IMR-90 (cell line): ENCODE measurements around the gene CHDH. TPM values are rescaled to one million over a fixed set of nuclear protein-coding genes. Genes with fewer than 3 reads are reported as not detected.

Experiments
- ATAC-seq: fragments of 200-7000 bp; cut with Tn5 transposase; 2 replicates; pipeline ENCODE4 v1.9.1; 2020; ENCODE audit warnings: low read depth, mild to moderate bottlenecking, moderate library complexity
- BruUV-seq: library from RNA; stranded (reverse); fragments of 400-500 nt; replicated peaks from 2 replicates; lab custom pipeline; 2021; lab: Mats Ljungman, UMichigan
- CTCF ChIA-PET: fragments of 300-600 bp; formaldehyde crosslinking; extraction: SDS; loops from one replicate; lab custom pipeline; 2021; ENCODE audit warnings: antibody characterized with exemption; lab: Yijun Ruan, JAX
- POLR2A ChIA-PET: fragments of 300-600 bp; sonication (Branson Sonifier 250); formaldehyde crosslinking; loops from one replicate; lab custom pipeline; 2022; ENCODE audit warnings: antibody characterized with exemption; ENCODE audit not compliant: unreplicated experiment; lab: Charles Lee
- DNase-seq: peaks from one replicate; pipeline ENCODE4 v3.0.0; 2013
- H2AFZ ChIP-seq: replicated peaks from 2 replicates; pipeline ENCODE3; 2013; ENCODE audit warnings: low read length, mild to moderate bottlenecking; ENCODE audit not compliant: poor library complexity
- H2AK5ac ChIP-seq: 2 replicates; pipeline ENCODE4 v1.6.1; 2013; ENCODE audit warnings: low read depth, low read length, inconsistent platforms
- H2AK9ac ChIP-seq: replicated peaks from 2 replicates; pipeline ENCODE3; 2013; ENCODE audit warnings: mild to moderate bottlenecking, low read depth, low read length, moderate library complexity; ENCODE audit not compliant: poor library complexity
- H2BK120ac ChIP-seq: 2 replicates; pipeline ENCODE4 v1.6.1; 2013; ENCODE audit warnings: low read depth, low read length, inconsistent platforms
- H2BK15ac ChIP-seq: 3 replicates; pipeline ENCODE4 v1.6.1; 2013; ENCODE audit warnings: low read depth, low read length, inconsistent platforms
- H2BK20ac ChIP-seq: 2 replicates; pipeline ENCODE4 v1.6.1; 2013; ENCODE audit warnings: low read depth, mild to moderate bottlenecking, inconsistent platforms, low read length, moderate library complexity
- H2BK5ac ChIP-seq: 2 replicates; pipeline ENCODE4 v1.6.1; 2013; ENCODE audit warnings: mild to moderate bottlenecking, low read depth, low read length, inconsistent platforms; ENCODE audit not compliant: poor library complexity, severe bottlenecking
- H3K14ac ChIP-seq: replicated peaks from 2 replicates; pipeline ENCODE4 v1.6.1; 2013; ENCODE audit warnings: low read depth, low read length, inconsistent platforms
- H3K18ac ChIP-seq: 2 replicates; pipeline ENCODE4 v1.6.1; 2013; ENCODE audit warnings: low read depth, low read length, control low read depth
- H3K23ac ChIP-seq: 2 replicates; pipeline ENCODE4 v1.6.1; 2013; ENCODE audit warnings: low read depth, low read length, inconsistent platforms
- H3K27ac ChIP-seq: 2 replicates; pipeline ENCODE4 v1.5.1; 2013; ENCODE audit warnings: mild to moderate bottlenecking, control low read depth, low read length; ENCODE audit not compliant: insufficient read depth
- H3K27me3 ChIP-seq: 2 replicates; pipeline ENCODE4 v1.6.1; 2013; ENCODE audit warnings: low read length; ENCODE audit not compliant: control insufficient read depth, insufficient read depth
- H3K36me3 ChIP-seq: 2 replicates; pipeline ENCODE4 v1.6.1; 2013; ENCODE audit warnings: low read length, mixed read lengths; ENCODE audit not compliant: control insufficient read depth, insufficient read depth
- H3K4ac ChIP-seq: 2 replicates; pipeline ENCODE4 v1.6.1; 2013; ENCODE audit warnings: low read depth, low read length, inconsistent platforms
- H3K4me1 ChIP-seq: 2 replicates; pipeline ENCODE4 v1.6.1; 2013; ENCODE audit warnings: low read length, mixed read lengths; ENCODE audit not compliant: control insufficient read depth, insufficient read depth
- H3K4me2 ChIP-seq: 2 replicates; pipeline ENCODE4 v1.6.1; 2013; ENCODE audit warnings: low read depth, mild to moderate bottlenecking, control low read depth, low read length, moderate library complexity
- H3K4me3 ChIP-seq: 2 replicates; pipeline ENCODE4 v1.5.1; 2013; ENCODE audit warnings: low read depth, mild to moderate bottlenecking, control low read depth, low read length, moderate library complexity; ENCODE audit not compliant: insufficient read depth
- H3K56ac ChIP-seq: 2 replicates; pipeline ENCODE4 v1.6.1; 2013; ENCODE audit warnings: low read length, inconsistent platforms; ENCODE audit not compliant: insufficient read depth; ENCODE audit errors: extremely low read depth
- H3K79me1 ChIP-seq, 2 experiments: 2 replicates each; pipeline ENCODE4 v1.6.1; 2013; ENCODE audit warnings: low read length in 2 of 2, inconsistent platforms in 1 of 2, low read depth in 1 of 2
- H3K9ac ChIP-seq: 2 replicates; pipeline ENCODE4 v1.6.1; 2013; ENCODE audit warnings: low read depth, low read length, control low read depth
- H3K9me1 ChIP-seq: 2 replicates; pipeline ENCODE4 v1.6.1; 2013; ENCODE audit warnings: low read length, inconsistent platforms; ENCODE audit not compliant: insufficient read depth
- H3K9me3 ChIP-seq: 2 replicates; pipeline ENCODE4 v1.6.1; 2013; ENCODE audit warnings: low read length; ENCODE audit not compliant: control insufficient read depth, insufficient read depth
- H4K20me1 ChIP-seq: 2 replicates; pipeline ENCODE4 v1.6.1; 2013; ENCODE audit warnings: low read length, inconsistent platforms; ENCODE audit not compliant: insufficient read depth
- H4K5ac ChIP-seq: 2 replicates; pipeline ENCODE4 v1.6.1; 2013; ENCODE audit warnings: mild to moderate bottlenecking, low read depth, low read length, control low read depth
- H4K8ac ChIP-seq, 2 experiments: 2 replicates each; pipeline ENCODE4 v1.6.1; 2013; ENCODE audit warnings: low read depth in 2 of 2, low read length in 2 of 2, control low read depth in 1 of 2, inconsistent platforms in 1 of 2
- H4K91ac ChIP-seq: 2 replicates; pipeline ENCODE4 v1.6.1; 2013; ENCODE audit warnings: low read depth, low read length, inconsistent platforms; ENCODE audit not compliant: insufficient read depth
- CHD1 ChIP-seq: IDR thresholded peaks from 2 replicates; pipeline ENCODE4 v1.6.1; 2012; ENCODE audit warnings: low read depth, low read length, improper control_type of control experiment
- NFE2L2 ChIP-seq: fragments of 150-350 bp; IDR thresholded peaks from 2 replicates; pipeline ENCODE4 v1.6.1; 2016; ENCODE audit warnings: low read depth, mild to moderate bottlenecking, low read length
- RAD21 ChIP-seq: IDR thresholded peaks from 2 replicates; pipeline ENCODE4 v1.6.1; 2012; ENCODE audit warnings: low read length, improper control_type of control experiment
- SMC3 ChIP-seq: fragments of 150-350 bp; IDR thresholded peaks from 2 replicates; pipeline ENCODE4 v1.6.1; 2016; ENCODE audit warnings: low read depth, mild to moderate bottlenecking, antibody characterized with exemption, low read length, moderate library complexity
- WGBS, 2 experiments: methylation state at CpG; one replicate each; pipeline versions ENCODE4 v1.1.5 to v1.1.7; 2013; ENCODE audit warnings: missing lambda C conversion rate in 2 of 2; ENCODE audit not compliant: insufficient read length in 1 of 2; ENCODE audit errors: extremely low coverage in 2 of 2; 5-methylcytosine and 5-hydroxymethylcytosine counted together
- dilution Hi-C: fragments of 300-500 bp; cut with HindIII; formaldehyde crosslinking; loops from one replicate; pipeline ENCODE4 v1.14.3; 2018; ENCODE audit warnings: low sequenced_read_pairs; ENCODE audit not compliant: unreplicated experiment
- in situ Hi-C: fragments of 300-500 bp; cut with MboI; formaldehyde crosslinking; loops from 3 replicates; pipeline ENCODE4 v1.14.3; 2019; ENCODE audit warnings: low sequenced_read_pairs, inconsistent platforms, mixed read lengths
- intact Hi-C: fragments of 100-400 bp; cut with micrococcal nuclease; formaldehyde crosslinking; loops from 2 replicates; pipeline ENCODE4 v1.10.0; 2022
- polyA plus RNA-seq, 3 experiments: library from polyadenylated mRNA; depleted of rRNA; stranded (reverse); fragments of >200 nt; gene quantifications; 2 replicates each; pipeline ENCODE4 v1.2.3, GENCODE V29; 2012; ENCODE audit warnings: low replicate concordance in 1 of 3
- total RNA-seq: library from RNA; depleted of rRNA; stranded (reverse); fragments of >200 nt; gene quantifications from 2 replicates; pipeline ENCODE4 v1.2.3, GENCODE V29; 2012
- TF ChIP-seq, protein P1 (sequence below): fragments of 150-350 bp; IDR thresholded peaks from 2 replicates; pipeline ENCODE4 v1.6.1; 2017; ENCODE audit warnings: mild to moderate bottlenecking, antibody characterized with exemption, low read length, low read depth

CHDH gene
- total and polyA plus RNA-seq, 2 of the 4 experiments (the other 2 are of a cell fraction), result under 0.01 to 0.19 TPM

DNA sequence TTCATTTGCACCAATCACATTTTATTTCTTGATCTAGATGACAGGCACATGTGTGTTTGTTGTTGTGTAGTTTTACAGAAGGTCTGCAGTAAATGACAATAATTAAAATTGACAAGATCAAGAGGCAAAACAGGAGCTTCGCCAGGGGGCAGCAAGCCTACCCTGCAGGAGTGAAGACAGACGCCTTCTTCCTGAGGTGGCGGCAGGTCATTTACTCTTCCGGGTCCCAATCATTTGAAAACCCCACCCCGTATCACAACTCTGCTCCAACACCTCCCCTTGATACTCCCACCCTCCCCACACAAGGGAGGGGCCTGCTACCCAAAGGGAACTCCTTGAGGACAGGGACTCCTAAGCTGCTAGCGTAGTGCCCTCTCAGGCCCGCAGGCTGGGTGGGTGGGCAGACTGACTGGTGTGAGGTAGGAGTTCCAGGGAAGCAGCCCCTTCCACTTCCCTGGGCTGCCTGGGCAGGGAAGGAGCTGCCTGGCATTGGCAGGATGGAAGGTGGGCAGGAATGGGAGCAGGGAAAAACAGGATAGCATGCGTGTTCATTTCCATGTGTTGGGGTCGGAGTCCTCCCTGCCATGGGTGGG is 13.1 kb downstream of the CHDH start:
- Histone ChIP-seq H4K5ac (no peak overlapping the region), H3K36me3 (no peaks in the 10 kb centered on the region), H3K4me1 (no peaks in the 10 kb centered on the region), H3K4ac (no peak overlapping the region), H4K91ac (no peak overlapping the region), H3K9me1 (no peaks in the 10 kb centered on the region), H3K27ac (no peak overlapping the region), H3K18ac (no peak overlapping the region), H2BK20ac (no peak overlapping the region), H3K14ac (no peak overlapping the region), H3K27me3 (no peaks in the 10 kb centered on the region), H2BK5ac (no peak overlapping the region), H2AFZ (no peak overlapping the region), H4K20me1 (no peaks in the 10 kb centered on the region), H3K56ac (no peak overlapping the region), H2BK15ac (no peak overlapping the region), H3K4me2 (no peak overlapping the region), H2BK120ac (no peak overlapping the region), H3K4me3 (no peak overlapping the region), H3K23ac (no peak overlapping the region), H3K9ac (no peak overlapping the region), H3K9me3 (no peaks in the 10 kb centered on the region), H2AK5ac (no peak overlapping the region), H4K8ac (no peak overlapping the region), H3K79me1 (no peaks in the 10 kb centered on the region), H2AK9ac (no peak overlapping the region)
- ChIA-PET POLR2A (no interaction called here), CTCF (no interaction called here)
- no peak for ATAC-seq
- in situ Hi-C loops, result no loop called here
- dilution Hi-C loops, result no loop called here
- WGBS, 2 experiments, result 80% methylated on average over 1 of the region's 9 CpGs; no CpG with 5 or more reads in 1 of the 2 experiments
- intact Hi-C loops, result no loop called here
- TF ChIP-seq SMC3, result no peak
- no peak for TF ChIP-seq NFE2L2
- TF ChIP-seq, protein P1, sequence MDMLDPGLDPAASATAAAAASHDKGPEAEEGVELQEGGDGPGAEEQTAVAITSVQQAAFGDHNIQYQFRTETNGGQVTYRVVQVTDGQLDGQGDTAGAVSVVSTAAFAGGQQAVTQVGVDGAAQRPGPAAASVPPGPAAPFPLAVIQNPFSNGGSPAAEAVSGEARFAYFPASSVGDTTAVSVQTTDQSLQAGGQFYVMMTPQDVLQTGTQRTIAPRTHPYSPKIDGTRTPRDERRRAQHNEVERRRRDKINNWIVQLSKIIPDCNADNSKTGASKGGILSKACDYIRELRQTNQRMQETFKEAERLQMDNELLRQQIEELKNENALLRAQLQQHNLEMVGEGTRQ, result no peak
- no peak for TF ChIP-seq CHD1
- no peak for TF ChIP-seq RAD21
- no TSS peak for BruUV-seq
- DNase-seq, result no peak
